Colon (tissue), 2 donors: Measurements from ENCODE around the gene KCNJ15.

Experiments
- FAIRE-seq: peaks from 2 replicates; lab custom pipeline; 2012; peaks lifted over from hg19 to GRCh38; lab: Jason Lieb, UNC
- donor health status: control.
- donor health status: control.

The KCNJ15 gene

DNA sequence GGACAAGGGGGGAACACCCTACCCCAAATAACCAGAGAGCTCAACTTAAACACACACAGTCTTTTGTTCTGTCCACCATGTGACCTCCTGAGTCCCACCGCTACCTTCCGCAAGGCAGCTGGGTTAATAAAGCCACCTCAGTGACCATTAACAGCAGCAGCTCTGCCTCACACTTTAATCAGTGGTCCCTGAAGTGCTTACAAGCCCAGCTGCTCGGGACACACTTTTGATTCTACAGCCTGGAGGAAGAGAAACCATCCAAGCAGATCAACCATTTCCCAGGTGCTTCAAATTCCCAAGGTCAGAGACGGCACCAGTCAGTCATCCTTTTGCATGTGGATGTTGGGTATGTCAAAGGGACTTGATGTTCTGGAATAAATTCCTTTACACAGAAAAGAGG lies 70.1 kb downstream of the KCNJ15 start:
- no peak for FAIRE-seq

DNA sequence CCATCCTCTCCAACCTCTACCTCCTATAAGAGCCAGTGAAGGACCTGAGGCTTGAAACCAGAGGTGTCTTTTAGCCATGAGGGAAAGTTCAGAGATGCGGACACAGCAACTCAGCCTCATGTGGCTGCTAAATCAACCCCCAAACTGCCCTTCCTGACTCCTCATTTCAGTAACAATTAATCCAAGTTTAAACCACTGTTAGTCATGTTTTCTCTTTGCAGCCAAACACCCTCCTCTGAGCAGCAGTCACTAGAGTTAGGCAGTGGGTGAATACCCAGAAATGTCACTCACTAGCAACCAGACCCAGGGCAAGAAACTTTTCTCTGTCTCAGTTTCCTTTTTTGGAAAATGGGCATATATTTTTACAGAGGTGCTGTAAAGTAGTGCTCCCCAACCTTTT lies 71.2 kb downstream of the KCNJ15 start:
- no peak for FAIRE-seq

DNA sequence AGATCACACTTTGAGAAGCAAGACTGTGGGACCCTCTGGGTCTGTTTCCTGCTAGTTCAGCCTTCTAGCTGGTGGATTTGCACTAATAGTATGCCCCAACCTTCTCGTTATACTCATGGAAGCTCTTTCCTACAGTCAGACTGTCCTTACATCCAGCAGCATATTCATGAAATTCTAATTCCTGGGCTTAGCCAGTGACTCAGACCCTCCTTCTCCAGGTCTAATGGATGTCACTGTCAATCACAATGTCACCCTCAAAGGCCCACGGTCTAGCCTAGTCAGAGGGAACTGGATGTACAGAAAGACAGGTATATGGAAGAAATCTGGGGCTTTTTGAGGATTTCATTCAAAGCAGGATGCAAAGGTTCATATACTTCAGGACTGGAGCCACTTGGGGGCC lies 72.4 kb downstream of the KCNJ15 start:
- no peak for FAIRE-seq

DNA sequence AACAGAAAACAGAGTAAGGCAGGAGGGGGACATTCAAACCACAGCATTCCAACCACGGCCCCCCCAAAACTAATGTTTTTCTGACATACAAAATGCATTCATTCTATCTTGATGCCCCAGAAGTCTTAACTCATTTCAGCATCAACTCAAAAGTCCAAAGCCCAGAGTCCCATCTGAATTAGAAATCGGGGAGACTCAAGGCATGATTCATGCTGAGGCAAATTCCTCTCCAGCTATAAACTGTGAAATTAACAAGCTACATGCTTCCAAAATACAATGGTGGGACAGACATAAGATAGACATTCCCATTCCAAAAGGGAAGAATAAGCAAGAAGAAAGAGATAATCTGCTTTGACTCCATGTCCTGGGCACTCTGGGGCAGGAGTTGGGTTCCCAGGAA lies 73.9 kb downstream of the KCNJ15 start:
- FAIRE-seq: no peak

DNA sequence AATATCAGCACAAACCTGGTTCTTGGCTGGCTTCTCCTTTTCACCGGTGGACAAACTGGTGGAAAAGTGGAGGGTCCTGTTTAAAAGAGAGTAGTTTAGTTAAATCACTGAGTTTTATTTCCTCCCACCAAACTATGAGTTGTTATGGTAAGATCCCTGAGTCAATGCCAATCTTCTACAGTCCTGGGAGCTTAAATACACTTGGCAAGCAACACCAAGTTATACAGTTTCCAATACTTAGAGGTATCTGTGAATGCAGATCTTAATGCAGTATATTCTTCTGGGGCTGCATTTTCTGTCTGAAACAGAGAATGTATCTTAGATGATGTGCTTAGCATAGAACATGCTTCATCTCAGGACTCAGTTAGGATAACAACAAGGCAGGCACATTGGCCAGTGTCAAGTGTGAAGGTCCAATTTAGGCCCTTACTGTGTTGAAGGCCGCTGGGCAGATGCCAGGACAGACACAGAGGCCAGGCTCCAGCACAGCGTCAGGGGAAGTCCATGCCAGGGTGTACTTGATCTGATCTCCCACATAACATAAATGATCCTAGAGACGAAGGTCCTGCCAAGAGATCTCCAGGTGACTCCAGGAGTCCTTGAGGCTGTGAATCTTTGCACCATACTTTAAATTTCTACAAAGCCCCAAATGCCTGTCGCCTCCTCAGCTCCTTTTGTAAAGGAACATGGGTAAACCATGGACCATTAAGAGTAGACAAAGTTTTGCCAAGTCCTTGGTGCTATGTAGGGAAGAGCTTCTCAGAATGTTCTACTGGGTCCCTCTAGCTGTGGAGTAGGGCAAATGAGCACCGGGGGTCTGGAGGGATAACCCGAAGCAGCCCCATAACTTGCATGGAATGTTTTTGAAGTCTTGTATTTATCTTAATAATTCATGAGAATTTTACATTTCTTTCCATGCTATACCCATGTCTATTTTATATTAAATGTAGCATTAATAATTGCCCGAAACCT lies 76.8 kb downstream of the KCNJ15 start:
- no peak for FAIRE-seq

DNA sequence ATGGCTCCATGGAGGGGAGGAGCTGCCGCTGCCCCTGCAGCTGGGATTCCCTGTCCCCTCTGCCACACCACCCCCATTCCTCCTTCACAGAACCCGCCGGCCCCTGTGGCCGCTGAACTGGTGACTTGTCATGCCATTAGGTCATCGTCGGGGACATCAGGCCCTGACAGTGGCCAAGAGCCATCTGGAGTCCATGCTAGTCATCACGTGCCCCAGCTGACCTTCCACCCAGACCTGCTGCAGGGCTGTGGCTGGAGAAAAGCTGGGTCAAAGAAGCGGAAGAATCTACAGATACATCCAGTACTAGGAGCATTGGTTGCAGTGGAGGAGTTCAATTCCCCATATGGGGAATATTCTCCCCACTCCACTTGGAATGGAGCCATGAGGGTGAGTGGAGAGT lies 78.1 kb downstream of the KCNJ15 start:
- no peak for FAIRE-seq

DNA sequence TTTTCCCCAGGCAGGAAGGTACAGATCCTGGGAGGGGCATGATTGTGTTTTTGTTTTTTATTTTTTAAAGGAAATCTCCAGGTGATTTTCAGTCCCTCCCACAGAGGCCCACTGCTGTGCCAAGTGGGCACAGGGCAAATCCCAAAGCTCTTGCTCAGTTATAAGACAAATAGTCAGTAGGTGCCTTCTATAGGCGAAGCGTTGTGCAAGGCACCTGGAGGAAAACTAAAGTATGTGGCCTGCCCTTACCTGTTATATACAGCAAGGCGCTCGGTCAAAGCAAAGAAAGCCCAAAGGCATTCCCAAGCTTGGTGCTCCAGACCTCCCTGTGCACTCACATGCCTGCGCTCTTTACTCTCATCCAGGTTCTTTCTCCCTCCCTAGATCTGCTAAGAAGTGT lies 81.0 kb downstream of the KCNJ15 start:
- FAIRE-seq: no peak

DNA sequence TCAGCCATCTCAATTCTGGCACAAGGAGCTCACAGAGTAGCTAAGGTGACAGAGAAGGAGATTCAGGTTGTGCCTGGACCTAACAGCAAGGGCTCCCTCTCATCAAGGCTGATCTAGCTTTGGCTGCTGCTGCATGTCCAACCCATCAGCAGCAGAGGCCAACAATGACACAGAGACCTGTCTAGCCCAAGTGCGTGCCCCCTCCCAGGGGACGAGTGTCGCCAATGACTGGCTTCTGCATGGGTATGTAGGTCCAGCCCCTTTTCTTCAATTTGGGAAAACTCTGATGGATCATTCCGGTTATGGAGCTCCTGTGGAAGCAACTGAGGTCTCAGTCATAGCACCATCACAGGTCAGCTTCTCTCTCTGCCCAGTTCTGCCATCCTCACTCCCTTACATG lies 83.3 kb downstream of the KCNJ15 start:
- FAIRE-seq: no peak

DNA sequence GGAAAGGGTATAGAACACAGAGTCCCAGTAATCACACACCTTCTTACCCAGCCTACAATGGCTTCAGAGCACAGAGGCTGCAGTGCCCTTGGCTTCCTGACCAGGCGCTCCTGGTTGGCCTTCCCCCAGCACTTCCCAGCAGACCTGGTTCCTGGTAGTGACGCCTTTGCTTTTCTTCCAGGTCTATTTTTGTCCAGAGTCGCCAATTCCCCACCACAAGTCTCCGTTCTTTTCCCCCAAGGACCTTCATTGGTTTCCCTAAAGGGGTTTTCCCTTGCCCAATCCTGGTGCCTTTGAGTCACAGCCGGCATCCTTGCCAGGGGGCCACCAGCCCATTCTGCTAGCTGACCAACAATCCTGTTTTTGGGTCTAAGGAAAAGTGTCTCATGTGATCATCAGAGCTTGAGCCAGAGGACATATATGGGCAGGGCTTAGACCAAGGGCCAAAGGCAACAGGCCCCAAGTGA lies 84.8 kb downstream of the KCNJ15 start:
- no peak for FAIRE-seq

DNA sequence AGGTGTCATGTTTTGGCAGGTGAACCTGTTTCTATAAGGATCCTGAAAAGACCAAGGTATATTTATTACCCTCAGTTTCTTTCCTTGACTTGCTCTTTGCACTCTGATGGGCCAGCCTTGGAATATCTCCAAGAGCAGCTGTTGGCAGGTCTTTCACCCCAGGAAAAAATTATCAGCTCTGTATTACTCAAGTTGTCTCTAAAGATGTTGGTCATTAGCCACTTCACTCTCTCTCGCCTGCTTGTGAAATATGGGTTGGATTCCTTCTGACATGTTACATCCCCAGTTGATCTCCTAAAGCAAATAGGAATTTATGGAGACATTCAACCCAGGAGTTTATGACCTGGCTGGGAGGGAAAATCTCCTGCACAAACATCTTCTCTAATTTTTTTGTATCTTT lies 85.9 kb downstream of the KCNJ15 start:
- no peak for FAIRE-seq

DNA sequence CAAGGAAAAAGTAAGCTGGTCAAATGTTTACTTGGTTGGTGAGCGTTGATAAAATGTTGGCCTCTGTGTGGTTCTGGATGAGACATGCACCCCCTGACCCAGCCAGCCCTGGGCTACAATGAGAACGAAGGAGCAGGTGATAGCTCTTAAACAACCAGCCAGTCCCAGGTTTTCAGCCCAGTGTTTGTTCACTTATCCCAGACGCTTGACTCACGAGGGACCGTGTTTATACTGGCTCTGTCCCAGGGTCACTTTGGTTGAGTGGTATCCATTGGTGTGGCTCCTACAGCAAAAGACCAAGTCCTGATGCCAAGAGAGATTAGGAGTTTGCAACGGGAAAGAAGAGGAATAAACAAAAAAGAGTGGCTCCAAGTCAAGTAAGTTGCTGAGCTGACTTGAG lies 86.9 kb downstream of the KCNJ15 start:
- no peak for FAIRE-seq

DNA sequence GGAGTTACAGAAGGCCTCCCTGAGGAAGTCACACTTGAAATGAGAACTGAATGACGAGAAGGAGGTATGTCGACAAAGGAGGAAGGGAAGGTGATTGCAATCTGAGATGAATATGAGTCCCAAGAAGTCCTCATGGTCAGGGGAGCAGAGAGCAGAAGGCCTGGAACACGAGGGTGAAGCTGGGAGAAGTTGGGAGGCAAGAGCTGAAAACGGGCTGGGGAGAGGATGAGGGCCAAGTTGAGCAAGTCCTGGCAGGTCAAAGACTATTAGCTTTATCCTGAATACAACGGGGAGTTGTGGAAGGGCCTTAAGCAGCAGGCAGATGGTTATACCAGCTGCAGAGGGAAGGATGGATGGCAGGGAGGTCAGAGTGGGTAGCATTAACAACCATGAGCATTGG lies 89.5 kb downstream of the KCNJ15 start:
- no peak for FAIRE-seq

DNA sequence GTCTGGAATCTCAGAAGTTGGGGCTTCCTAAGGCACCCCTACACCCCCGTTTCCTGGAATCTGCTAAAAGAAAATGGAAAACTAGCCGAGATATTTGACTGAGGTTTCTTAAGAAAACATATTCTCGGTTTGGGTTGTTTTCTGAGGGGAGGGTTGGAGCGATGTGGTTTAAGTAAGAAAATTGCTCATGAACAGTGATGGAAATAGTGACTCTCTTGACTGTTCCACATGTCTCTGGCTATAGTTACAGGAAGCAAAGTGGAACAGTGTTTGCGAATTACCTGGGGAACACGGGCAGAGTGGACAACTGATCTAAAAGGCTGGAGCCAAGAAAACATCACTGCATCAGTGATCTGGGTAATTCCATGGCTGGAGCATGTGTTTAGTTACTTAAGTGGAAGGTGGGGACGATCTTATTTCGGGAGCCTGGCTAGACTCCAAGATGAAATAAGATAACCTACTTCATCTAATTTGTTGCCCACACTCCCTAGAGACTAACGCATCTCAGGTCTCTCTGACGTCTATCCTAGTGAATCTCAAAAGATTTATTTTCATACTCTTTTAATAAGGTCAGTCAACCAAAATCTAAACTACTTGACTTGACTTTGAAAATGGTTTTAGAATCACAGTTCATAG lies 92.4 kb downstream of the KCNJ15 start:
- no peak for FAIRE-seq

DNA sequence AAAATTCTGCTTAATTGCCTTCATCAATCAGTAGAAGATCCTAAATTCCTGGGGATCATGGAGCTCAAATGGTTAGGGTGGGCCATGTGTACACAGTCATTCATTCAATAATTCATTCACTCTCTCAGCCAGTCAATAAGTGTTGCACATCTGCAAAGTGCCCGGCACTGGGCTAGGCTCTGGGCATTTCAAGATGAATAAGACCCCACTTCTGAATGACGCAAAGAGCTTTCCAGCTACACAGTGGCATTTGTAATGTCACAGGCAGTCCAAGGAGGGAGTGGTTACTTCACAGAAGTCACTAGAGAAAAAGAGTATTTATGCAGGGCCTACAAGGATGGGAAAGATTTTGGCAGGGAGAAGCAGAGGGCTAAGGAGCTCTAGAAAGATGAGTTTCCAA lies 93.2 kb downstream of the KCNJ15 start:
- no peak for FAIRE-seq

DNA sequence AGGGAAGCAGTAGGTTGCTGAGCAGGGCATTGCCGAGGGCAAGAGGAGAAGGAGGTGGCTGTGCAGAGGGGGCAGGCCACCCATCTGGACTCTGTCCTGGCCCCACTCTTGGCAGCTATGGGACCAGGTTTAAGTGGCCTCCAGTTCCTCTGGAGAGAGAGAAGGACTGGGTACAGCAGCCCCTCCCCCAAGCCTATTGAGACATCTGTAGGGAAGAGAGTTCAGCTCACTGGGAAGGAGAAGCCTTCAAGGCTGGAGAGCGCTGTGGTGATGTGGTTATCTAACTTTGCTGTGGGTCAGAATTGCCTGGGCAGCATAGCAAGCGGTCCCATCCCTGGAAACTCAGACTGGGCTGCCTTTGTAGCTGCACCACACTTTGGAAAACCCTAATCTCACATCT lies 93.9 kb downstream of the KCNJ15 start:
- FAIRE-seq: no peak

DNA sequence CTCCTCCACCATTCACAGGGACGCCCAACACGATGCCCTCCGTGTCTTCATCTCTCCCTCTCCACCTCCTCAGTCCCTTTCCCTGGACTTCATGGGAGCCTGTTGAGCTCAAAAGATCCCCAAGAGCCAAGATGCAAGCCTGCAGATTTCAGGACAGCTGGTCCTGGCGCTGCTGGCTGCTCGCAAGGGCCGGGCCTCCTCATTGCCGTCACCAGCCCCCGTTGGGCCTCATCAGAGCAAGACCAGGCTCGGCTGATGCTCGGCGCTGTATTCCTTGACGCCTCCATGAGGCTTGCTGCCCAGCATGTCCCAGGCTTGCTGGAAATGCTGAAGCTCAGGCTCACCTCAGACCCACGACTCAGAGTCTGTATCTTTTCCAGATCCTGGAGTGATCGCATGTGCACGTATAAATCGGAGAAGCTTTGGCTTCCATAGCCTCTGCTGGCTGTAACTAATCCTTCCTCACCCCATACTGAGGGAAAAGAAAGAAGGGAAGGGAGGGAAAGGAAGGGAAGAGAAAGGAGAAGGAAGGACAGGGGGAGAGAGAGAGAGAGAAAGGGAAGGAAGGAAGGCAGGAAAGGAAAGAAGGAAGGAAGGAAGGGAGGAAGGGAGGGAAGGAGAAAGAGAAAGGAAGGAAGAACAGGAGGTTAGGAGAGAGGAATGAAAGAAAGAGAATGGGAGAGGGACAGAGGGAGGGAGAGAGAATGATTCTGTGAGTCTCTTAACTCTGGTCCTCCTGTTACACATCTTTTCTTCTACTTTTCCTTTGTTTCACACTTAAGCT lies 94.6 kb downstream of the KCNJ15 start:
- FAIRE-seq: no peak

DNA sequence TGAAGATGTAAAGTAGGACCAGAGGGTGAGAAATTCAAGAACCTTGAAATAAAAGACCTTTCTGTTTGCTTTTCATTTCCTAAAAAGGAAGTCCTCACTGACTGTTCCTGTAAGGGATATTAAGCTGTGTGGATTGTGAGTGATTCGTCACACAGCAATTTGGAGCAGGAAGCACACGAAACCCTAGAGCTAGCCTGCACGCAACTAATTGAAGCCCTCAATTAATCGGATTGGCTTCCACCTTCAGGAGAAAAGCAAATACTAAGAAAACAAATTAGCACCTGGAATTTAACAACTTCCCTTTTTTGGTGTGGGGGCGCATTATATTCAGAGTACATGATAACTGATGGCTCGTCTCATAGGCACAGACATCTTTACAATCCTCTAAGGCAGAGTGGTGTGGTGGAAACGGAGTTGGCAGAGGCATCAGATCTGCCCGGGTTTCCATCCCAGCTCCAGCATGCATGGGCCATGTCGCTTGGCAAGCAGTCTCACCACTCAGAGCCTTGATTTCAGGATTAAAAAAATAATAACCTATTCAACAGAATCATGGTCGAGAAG lies 95.2 kb downstream of the KCNJ15 start:
- FAIRE-seq: no peak

DNA sequence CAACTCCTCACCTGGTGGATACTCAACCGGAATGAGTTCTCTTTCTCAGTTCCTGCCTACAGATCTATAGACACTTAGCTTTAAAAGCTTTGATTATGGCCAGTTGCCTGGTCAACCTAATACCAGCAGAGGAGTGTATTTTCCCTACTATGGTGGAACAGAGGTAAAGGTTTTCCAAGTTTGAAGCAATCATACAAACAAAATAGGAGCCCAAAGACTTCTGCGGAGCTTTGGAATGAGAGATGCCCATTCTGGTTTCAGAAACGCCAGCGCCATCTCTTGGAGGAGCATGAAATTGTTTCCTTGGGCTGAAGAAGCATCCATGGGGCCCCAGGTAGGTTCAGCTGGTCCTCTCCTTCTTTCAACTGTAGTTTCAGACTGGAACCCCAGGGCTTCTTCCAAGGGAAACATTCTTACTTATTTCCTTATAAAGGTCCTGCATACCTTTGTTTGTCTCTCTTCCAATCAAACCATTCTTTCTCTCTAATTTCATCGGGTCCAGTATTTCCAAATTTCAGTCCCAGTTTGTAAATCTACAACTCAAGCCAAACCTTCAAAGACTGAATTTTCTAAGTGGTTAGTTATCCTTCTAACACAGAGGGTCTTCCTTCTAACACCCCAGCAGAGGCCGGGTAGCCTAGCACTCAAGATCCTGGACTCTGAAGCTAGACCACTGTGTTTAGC lies 95.9 kb downstream of the KCNJ15 start:
- no peak for FAIRE-seq

DNA sequence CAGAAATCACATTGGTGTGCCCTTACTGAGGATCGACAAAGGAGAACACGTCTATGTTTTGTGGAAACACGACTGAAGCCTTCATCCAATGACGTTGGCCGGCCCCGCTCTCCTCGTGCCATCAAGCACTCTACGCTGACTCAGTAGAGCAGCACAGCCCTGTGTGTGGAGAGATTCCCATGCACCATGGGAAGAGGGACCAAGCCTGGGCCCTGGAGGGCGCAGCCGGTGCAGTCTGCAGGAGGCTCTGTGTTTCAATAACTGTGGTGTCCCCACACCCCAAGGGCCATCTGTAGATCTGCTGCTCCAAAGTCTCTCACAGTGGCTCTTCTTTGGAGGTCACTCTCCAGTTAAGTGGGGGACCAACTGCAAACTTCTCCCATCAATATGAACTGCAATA lies 97.4 kb downstream of the KCNJ15 start:
- FAIRE-seq: no peak

DNA sequence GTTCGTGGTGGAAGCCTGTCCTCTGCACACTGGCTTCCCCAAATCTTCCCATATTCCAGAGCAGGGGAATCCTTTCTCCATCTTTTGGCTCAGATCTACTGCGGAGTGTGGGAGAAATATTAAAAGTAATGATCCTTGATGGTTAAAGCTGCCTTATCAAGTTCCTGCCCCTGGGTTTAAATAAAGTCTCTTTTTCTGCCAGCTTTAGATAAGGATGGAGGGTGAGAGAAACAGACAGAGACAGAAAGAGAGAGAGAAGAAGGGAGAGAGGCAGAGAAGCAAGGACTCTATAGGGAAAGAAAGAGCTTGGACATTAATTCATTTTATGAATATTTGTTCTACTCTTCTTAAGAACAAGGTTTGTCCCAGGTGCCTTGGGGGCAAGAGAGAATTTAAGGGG lies 98.0 kb downstream of the KCNJ15 start:
- FAIRE-seq: no peak

DNA sequence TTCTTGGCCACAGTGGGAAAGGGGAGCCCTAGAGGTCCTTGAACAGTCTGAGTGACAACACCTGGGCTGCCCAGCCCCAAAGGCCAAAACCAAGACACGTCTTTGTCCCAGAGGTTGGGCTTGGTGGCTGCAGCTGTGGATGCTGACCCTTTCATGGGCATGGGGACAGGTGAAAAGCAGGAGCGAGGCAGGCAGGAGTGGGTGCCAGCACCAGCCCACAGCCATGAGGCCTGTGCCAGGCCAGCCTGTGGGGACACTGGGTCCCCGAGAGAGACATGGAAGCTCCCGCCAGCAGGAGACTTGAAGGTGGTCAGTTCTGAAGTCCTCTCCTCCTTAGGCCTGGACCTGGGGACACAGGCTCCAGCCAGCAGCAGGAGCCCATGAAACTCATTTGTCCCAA lies 98.6 kb downstream of the KCNJ15 start:
- FAIRE-seq: no peak
